Thyroid gland (tissue), 4 donors: ENCODE data around the gene TRMU. TPM values are rescaled to one million over a fixed set of nuclear protein-coding genes. Genes with fewer than 3 reads are reported as not detected.

Experiments
- DNase-seq, 2 donors: peaks; one replicate each; pipeline ENCODE4 v3.0.0-alpha.2; 2019
- H3K27ac ChIP-seq, 3 donors: fragments of 200-600 bp; sonication (generic); 1 replicate in 2 of 3; 2 replicates in 1 of 3; pipeline ENCODE4 v1.5.1; 2016 to 2019; ENCODE audit warnings: mild to moderate bottlenecking in 1 of 3, moderate library complexity in 1 of 3
- H3K27me3 ChIP-seq: fragments of 200-600 bp; sonication (generic); one replicate; pipeline ENCODE4 v1.5.1; 2019
- H3K36me3 ChIP-seq, 2 donors: fragments of 200-600 bp; sonication (generic); one replicate each; pipeline ENCODE4 v1.5.1; 2016 to 2019
- H3K4me1 ChIP-seq, 2 donors: fragments of 200-600 bp; sonication (generic); one replicate each; pipeline ENCODE4 v1.5.1; 2017 to 2019
- H3K4me3 ChIP-seq, 3 donors: fragments of 200-600 bp; sonication (generic); replicated peaks in 1 of 3; 1 replicate in 2 of 3; 2 replicates in 1 of 3; pipeline ENCODE4 v1.5.1; 2016; ENCODE audit warnings: mild to moderate bottlenecking in 1 of 3
- H3K9me3 ChIP-seq: fragments of 200-600 bp; sonication (generic); one replicate; pipeline ENCODE4 v1.5.1; 2017
- CTCF ChIP-seq, 6 experiments: fragments of 200-600 bp in 3 of 6; fragments of 450-650 bp in 3 of 6; sonication (generic) in 3 of 6; IDR thresholded peaks; one replicate each; pipeline ENCODE4 v1.5.1; 2016 to 2019; ENCODE audit warnings: antibody characterized with exemption in 6 of 6, mild to moderate bottlenecking in 2 of 6, inconsistent platforms in 1 of 6, moderate library complexity in 1 of 6
- POLR2A ChIP-seq, 2 donors: fragments of 450-650 bp; IDR thresholded peaks; one replicate each; pipeline ENCODE4 v1.6.1; 2017; ENCODE audit warnings: antibody characterized with exemption in 2 of 2, mild to moderate bottlenecking in 2 of 2, moderate library complexity in 1 of 2
- WGBS, 2 donors: methylation state at CpG; one replicate each; pipeline ENCODE4 v1.1.5; 2017; 5-methylcytosine and 5-hydroxymethylcytosine counted together
- intact Hi-C: fragments of 100-400 bp; cut with DNase I; formaldehyde crosslinking; loops from one replicate; pipeline ENCODE4 v1.15.1; 2023
- total RNA-seq, 4 donors: library from RNA; depleted of rRNA; stranded (reverse); fragments of >200 nt; gene quantifications; one replicate each; pipeline ENCODE4 v1.2.3, GENCODE V29; 2016

The TRMU gene
- 100 to 1,000 TPM in 1 of 4 donors, 10 to 100 TPM in 3; 30.7 to 113 (median 49.0) TPM for total RNA-seq

GRCh38 chr22:46335201-46336118, at the start of gene TRMU:
Gene TRMU (plus strand): TSS chr22:46335714. CDS start chr22:46335765, 51 bp downstream.
- peak within 1 kb of the TSS; percentile 84 to 98 (median 97) for H3K4me3 ChIP-seq
- intact Hi-C loops = no loop called here
- H3K27ac ChIP-seq = peak within 1 kb of the TSS; percentile 76 to 87 (median 83)
- WGBS, 2 donors = 5 to 7% methylated on average over 13 to 18 of the region's 93 CpGs
- peaks cover 7 to 16% of the 10 kb centered on the region in 2 donors for H3K4me1 ChIP-seq
- DNase-seq = peak; percentile 84
- TF ChIP-seq CTCF (IDR thresholded peaks at IDR 0.05) (no peak), POLR2A (IDR thresholded peaks at IDR 0.05) (peak in 1 of 2 donors; percentile 74)
- peaks cover 22% of the 10 kb centered on the region in 2 donors for H3K36me3 ChIP-seq
- H3K9me3 ChIP-seq = no peaks in the 10 kb centered on the region
- no peaks in the 10 kb centered on the region for H3K27me3 ChIP-seq

GRCh38 chr22:46286006-46286405, 49.5 kb upstream of the TRMU start:
- Histone ChIP-seq H3K27ac (no peak overlapping the region), H3K36me3 (peaks cover 12 to 35% of the 10 kb centered on the region in 2 donors), H3K4me3 (no peak overlapping the region), H3K4me1 (no peaks in the 10 kb centered on the region), H3K9me3 (no peaks in the 10 kb centered on the region), H3K27me3 (no peaks in the 10 kb centered on the region)
- TF ChIP-seq CTCF (IDR thresholded peaks at IDR 0.05) (no peak), POLR2A (IDR thresholded peaks at IDR 0.05) (no peak)
- intact Hi-C loops = no loop called here
- 91 to 95% methylated on average over 3 of the region's 3 CpGs for WGBS, 2 donors
- DNase-seq = no peak

GRCh38 chr22:46286941-46287872, 48.3 kb upstream of the TRMU start:
- WGBS, 2 donors = 93% methylated on average over 6 to 12 of the region's 15 CpGs
- TF ChIP-seq CTCF (IDR thresholded peaks at IDR 0.05) = no peak
- H3K9me3 ChIP-seq = no peaks in the 10 kb centered on the region
- H3K4me1 ChIP-seq = no peaks in the 10 kb centered on the region
- no peaks in the 10 kb centered on the region for H3K27me3 ChIP-seq
- DNase-seq = no peak
- H3K27ac ChIP-seq = peak overlapping the region in 2 of 3 donors; percentile 16 to 41
- intact Hi-C loops = no loop called here
- H3K4me3 ChIP-seq = no peak overlapping the region
- peaks cover 12 to 29% of the 10 kb centered on the region in 2 donors for H3K36me3 ChIP-seq

GRCh38 chr22:46287873-46288751, 47.4 kb upstream of the TRMU start:
- intact Hi-C loops = no loop called here
- no peaks in the 10 kb centered on the region for H3K9me3 ChIP-seq
- H3K4me1 ChIP-seq = no peaks in the 10 kb centered on the region
- WGBS, 2 donors = 73 to 79% methylated on average over 14 to 24 of the region's 24 CpGs
- peak overlapping the region in 2 of 3 donors; percentile 16 to 41 for H3K27ac ChIP-seq
- no peaks in the 10 kb centered on the region for H3K27me3 ChIP-seq
- H3K4me3 ChIP-seq = no peak overlapping the region
- peak in 1 of 2 donors; percentile 22 for DNase-seq
- H3K36me3 ChIP-seq = peaks cover 18 to 34% of the 10 kb centered on the region in 2 donors
- TF ChIP-seq POLR2A (IDR thresholded peaks at IDR 0.05) (no peak), CTCF (IDR thresholded peaks at IDR 0.05) (no peak)
